SK-N-SH treated with all-trans-retinoic acid at 6 μM for 48 hours (cell line): Measurements from ENCODE around the gene DBNDD1.

Experiments
- ARNTL ChIP-seq: fragments of 450-650 bp; formaldehyde crosslinking; IDR thresholded peaks from 2 replicates; pipeline ENCODE4 v1.5.0; 2020; ENCODE audit warnings: low read depth, mild to moderate bottlenecking, moderate library complexity, borderline replicate concordance
- BACH2 ChIP-seq: fragments of 250-450 bp; sonication (Bioruptor Pico); IDR thresholded peaks from 2 replicates; pipeline ENCODE4 v1.9.0; 2021; ENCODE audit warnings: mild to moderate bottlenecking, borderline replicate concordance
- RARB ChIP-seq: fragments of 250-450 bp; sonication (Bioruptor Pico); IDR thresholded peaks from 2 replicates; pipeline ENCODE4 v1.8.0; 2021; ENCODE audit warnings: mild to moderate bottlenecking, moderate library complexity
- ZFP30 ChIP-seq: fragments of 450-650 bp; formaldehyde crosslinking; IDR thresholded peaks from 2 replicates; pipeline ENCODE4 v1.5.0; 2022; ENCODE audit warnings: mild to moderate bottlenecking, moderate library complexity
- ZNF8 ChIP-seq: fragments of 450-650 bp; formaldehyde crosslinking; IDR thresholded peaks from 2 replicates; pipeline ENCODE4 v1.5.0; 2020; ENCODE audit warnings: mild to moderate bottlenecking, moderate library complexity
- TF ChIP-seq, protein P1 (sequence below): fragments of 250-450 bp; sonication (Bioruptor Pico); IDR thresholded peaks from 2 replicates; pipeline ENCODE4 v1.8.0; 2020; ENCODE audit warnings: mild to moderate bottlenecking, moderate library complexity, borderline replicate concordance
- TF ChIP-seq, protein P2 (sequence below): fragments of 250-450 bp; sonication (Bioruptor Pico); IDR thresholded peaks from 2 replicates; pipeline ENCODE4 v1.5.1; 2021; ENCODE audit warnings: mild to moderate bottlenecking, moderate library complexity

DNA sequence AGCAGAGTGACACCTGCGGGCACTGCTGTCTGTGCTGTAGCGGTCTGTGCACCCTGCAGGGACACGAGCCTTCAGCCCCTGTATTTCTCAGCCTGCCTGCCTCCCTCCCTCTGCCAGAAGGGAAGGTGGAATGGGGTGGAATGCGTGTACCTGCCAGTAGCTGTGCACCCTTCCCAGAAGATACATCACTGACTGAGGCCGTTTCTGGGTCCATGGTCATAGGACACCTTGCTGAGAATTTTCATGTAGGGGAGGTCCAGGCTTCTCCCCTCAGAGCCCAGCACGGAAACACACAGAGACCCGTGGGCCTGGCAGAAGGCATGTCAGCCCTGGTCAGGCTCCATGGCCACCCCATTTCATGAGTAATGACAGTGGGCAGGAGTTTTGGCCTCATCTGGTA, 16.5 kb downstream of the DBNDD1 start:
- TF ChIP-seq ZFP30 (no peak), RARB (no peak), ZNF8 (CRISPR knock-in tag) (no peak), BACH2 (CRISPR knock-in tag) (no peak), ARNTL (CRISPR knock-in tag) (no peak)
- TF ChIP-seq, protein P1, sequence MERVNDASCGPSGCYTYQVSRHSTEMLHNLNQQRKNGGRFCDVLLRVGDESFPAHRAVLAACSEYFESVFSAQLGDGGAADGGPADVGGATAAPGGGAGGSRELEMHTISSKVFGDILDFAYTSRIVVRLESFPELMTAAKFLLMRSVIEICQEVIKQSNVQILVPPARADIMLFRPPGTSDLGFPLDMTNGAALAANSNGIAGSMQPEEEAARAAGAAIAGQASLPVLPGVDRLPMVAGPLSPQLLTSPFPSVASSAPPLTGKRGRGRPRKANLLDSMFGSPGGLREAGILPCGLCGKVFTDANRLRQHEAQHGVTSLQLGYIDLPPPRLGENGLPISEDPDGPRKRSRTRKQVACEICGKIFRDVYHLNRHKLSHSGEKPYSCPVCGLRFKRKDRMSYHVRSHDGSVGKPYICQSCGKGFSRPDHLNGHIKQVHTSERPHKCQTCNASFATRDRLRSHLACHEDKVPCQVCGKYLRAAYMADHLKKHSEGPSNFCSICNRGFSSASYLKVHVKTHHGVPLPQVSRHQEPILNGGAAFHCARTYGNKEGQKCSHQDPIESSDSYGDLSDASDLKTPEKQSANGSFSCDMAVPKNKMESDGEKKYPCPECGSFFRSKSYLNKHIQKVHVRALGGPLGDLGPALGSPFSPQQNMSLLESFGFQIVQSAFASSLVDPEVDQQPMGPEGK (CRISPR knock-in tag) = no peak
- TF ChIP-seq, protein P2, sequence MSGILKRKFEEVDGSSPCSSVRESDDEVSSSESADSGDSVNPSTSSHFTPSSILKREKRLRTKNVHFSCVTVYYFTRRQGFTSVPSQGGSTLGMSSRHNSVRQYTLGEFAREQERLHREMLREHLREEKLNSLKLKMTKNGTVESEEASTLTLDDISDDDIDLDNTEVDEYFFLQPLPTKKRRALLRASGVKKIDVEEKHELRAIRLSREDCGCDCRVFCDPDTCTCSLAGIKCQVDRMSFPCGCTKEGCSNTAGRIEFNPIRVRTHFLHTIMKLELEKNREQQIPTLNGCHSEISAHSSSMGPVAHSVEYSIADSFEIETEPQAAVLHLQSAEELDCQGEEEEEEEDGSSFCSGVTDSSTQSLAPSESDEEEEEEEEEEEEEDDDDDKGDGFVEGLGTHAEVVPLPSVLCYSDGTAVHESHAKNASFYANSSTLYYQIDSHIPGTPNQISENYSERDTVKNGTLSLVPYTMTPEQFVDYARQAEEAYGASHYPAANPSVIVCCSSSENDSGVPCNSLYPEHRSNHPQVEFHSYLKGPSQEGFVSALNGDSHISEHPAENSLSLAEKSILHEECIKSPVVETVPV (CRISPR knock-in tag) = no peak
